Measurements from ENCODE around the gene HJURP.

Gene HJURP

DNA sequence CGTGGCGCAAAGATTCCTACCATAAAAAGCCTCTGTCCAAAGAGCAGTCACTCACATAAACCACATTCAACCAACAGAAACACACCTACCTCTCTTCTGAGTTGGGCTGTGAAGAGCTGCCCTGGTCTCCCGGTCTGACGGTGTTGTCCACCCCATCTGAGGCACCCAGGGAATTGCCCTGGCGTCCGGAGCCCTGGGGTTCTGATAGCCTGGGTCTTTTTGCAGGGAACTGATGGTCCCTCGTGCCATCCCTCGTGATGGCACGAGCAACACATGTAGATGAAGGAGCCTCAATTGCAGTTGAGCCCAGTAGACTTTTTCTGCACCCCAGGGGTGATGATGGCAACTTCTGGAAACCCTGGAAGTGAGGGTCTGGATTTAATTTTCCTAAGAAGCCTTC is 13.8 kb downstream of the HJURP start:
- Mint-ChIP-seq H3K4me3 (no peak overlapping the region), H3K36me3 (ENCODE audit: low read depth) (peaks cover 76% of the 10 kb centered on the region), H3K9me3 (no peaks in the 10 kb centered on the region), H3K27me3 (ENCODE audit: low read depth) (no peaks in the 10 kb centered on the region), H3K4me1 (peaks cover 5% of the 10 kb centered on the region), H3K27ac (no peak overlapping the region)
- TF ChIP-seq, protein P1, sequence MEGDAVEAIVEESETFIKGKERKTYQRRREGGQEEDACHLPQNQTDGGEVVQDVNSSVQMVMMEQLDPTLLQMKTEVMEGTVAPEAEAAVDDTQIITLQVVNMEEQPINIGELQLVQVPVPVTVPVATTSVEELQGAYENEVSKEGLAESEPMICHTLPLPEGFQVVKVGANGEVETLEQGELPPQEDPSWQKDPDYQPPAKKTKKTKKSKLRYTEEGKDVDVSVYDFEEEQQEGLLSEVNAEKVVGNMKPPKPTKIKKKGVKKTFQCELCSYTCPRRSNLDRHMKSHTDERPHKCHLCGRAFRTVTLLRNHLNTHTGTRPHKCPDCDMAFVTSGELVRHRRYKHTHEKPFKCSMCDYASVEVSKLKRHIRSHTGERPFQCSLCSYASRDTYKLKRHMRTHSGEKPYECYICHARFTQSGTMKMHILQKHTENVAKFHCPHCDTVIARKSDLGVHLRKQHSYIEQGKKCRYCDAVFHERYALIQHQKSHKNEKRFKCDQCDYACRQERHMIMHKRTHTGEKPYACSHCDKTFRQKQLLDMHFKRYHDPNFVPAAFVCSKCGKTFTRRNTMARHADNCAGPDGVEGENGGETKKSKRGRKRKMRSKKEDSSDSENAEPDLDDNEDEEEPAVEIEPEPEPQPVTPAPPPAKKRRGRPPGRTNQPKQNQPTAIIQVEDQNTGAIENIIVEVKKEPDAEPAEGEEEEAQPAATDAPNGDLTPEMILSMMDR (IDR thresholded peaks at IDR 0.05; ENCODE audit: unreplicated experiment in 3 of 3): no peak

DNA sequence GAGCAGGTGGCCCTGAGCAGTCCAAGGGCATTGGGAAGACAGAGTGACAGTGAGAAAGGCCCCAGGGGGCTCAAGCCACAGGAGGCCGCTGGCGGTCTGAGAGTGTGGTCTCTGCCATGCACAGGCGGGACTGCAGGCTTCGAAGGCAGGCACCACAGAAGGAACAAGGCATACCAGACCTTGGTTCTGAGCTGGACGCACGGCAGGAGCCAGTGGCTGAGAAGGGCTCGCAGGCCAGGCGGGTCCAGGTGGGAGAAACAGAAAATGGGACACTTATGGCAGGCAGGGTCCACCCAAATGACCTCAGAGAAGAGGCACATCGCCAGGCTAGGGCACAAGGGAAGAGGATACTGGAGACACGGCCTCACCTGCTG is 14.9 kb downstream of the HJURP start:
- no peaks in the 10 kb centered on the region for H3K27me3 Mint-ChIP-seq (ENCODE audit: low read depth)
- peaks cover 6% of the 10 kb centered on the region for H3K4me1 Mint-ChIP-seq
- no peak overlapping the region for H3K27ac Mint-ChIP-seq

DNA sequence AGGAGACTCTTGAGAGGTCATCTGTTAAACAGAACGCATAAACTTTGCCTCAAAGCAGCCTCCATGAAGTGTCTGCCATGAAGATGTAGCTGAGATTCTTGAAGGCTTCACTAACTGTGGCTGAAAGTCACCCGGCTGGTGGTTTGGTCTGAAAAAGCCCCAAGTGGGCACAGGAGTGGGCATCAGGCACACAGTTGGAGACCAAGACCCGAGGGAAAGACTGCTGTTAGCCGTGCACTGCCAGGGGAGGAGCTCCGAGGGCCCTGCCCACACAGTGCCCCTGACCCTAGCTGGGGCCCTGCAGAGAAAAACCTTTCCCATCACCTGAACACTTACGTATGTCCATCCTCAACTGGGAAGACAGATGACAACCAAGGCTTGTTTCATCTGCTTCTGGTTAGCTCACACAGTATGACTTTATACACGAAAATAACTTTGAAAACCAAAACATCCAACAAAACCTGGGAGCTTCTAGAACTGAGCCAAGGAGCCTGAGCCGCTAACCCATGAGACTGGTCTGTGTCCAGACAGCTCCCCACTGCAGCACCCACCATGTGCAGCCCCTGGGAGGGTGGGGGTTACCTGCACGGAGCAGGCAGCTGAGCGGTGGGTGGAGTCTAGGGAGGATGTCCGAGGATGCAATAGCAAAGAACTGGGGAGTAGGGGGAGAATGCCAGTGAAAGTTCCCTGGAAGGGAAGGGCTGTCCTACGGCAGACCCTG is 15.4 kb downstream of the HJURP start:
- Mint-ChIP-seq H3K27ac (no peak overlapping the region), H3K4me3 (no peak overlapping the region), H3K36me3 (ENCODE audit: low read depth) (peaks cover 83% of the 10 kb centered on the region), H3K27me3 (ENCODE audit: low read depth) (no peaks in the 10 kb centered on the region), H3K9me3 (no peaks in the 10 kb centered on the region), H3K4me1 (peaks cover 9% of the 10 kb centered on the region)
- TF ChIP-seq, protein P1 (IDR thresholded peaks at IDR 0.05; ENCODE audit: unreplicated experiment in 3 of 3): no peak

More for the DNA sequence above, 14.9 kb downstream of the HJURP start:
- Mint-ChIP-seq H3K36me3 (ENCODE audit: low read depth) (peaks cover 85% of the 10 kb centered on the region), H3K4me3 (no peak overlapping the region), H3K9me3 (no peaks in the 10 kb centered on the region)
- TF ChIP-seq, protein P1 (IDR thresholded peaks at IDR 0.05; ENCODE audit: unreplicated experiment in 3 of 3): no peak

DNA sequence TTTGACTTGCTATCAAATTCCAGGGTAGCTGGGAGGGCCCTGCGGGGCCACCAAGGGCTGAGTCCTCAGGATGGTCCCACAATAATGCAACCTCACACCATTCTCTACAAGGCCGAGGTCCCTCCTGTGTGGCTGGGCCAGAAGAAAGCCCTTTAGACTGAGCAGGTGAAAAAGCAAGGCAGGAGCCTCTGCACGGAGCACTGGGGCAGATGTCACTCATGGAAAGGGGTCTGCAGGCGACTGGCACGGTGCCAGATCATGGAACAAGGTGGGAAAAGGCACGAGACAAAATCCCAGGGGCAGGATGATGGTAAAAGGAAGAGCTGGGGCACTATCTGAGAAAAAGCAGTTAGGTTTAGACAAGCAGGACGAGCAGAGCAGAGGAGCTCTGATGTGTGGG is 16.1 kb downstream of the HJURP start:
- H3K36me3 Mint-ChIP-seq (ENCODE audit: low read depth): peaks cover 76% of the 10 kb centered on the region
- no peaks in the 10 kb centered on the region for H3K27me3 Mint-ChIP-seq (ENCODE audit: low read depth)
- no peak overlapping the region for H3K27ac Mint-ChIP-seq
- H3K9me3 Mint-ChIP-seq: no peaks in the 10 kb centered on the region
- H3K4me1 Mint-ChIP-seq: peaks cover 11% of the 10 kb centered on the region
- TF ChIP-seq, protein P1 (IDR thresholded peaks at IDR 0.05; ENCODE audit: unreplicated experiment in 3 of 3): no peak
- no peak overlapping the region for H3K4me3 Mint-ChIP-seq

DNA sequence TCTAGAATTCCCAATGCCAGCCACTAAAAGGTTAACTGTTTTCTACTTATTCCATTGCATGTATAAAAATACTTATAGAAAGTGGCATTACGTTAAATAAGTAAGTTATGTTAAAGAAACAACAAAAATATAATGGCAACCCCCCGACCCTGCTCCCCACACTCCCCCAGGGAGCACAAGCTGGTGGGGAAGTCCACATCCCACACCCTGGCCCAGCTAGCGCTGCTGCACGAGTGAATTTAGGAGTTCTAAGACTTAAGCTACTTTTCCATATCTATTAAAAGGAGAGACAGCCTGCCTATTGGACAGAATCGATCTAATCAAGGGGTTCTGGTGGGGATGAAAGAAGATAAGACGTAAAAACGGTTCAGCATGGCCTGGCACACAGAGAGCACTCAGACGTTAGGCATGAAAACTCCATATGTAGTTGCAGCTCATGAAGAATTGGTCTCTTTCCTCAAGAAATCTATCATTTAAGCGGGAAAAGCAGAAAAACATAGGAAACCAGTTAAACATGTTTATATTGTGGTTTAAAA is 16.6 kb downstream of the HJURP start:
- Mint-ChIP-seq H3K36me3 (ENCODE audit: low read depth) (peaks cover 74% of the 10 kb centered on the region), H3K4me3 (no peak overlapping the region), H3K4me1 (peaks cover 16% of the 10 kb centered on the region), H3K27ac (no peak overlapping the region), H3K9me3 (no peaks in the 10 kb centered on the region), H3K27me3 (ENCODE audit: low read depth) (no peaks in the 10 kb centered on the region)
- TF ChIP-seq, protein P1 (IDR thresholded peaks at IDR 0.05; ENCODE audit: unreplicated experiment in 3 of 3): no peak

DNA sequence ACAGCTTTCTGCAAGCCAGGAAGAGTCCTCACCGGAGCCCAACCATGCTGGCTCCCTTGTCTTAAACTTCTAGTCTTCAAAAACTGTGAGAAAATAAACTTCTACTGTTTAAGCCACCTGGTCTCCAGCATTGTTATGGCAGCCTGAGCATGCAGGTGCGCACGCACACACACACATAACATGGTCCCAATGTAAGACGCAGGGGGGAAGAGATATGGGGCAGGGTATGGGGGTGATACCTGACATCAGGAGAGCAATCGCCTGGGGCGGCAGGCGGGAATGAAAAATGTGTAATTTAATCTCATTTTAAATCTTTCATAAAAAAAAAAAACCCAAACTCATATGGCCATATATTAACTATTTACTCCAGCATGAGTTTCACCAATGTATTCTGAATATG is 18.0 kb downstream of the HJURP start:
- TF ChIP-seq, protein P1 (IDR thresholded peaks at IDR 0.05; ENCODE audit: unreplicated experiment in 3 of 3): no peak
- Mint-ChIP-seq H3K27ac (no peak overlapping the region), H3K9me3 (no peaks in the 10 kb centered on the region), H3K4me1 (peaks cover 22% of the 10 kb centered on the region), H3K36me3 (ENCODE audit: low read depth) (peaks cover 60% of the 10 kb centered on the region), H3K4me3 (no peak overlapping the region), H3K27me3 (ENCODE audit: low read depth) (no peaks in the 10 kb centered on the region)
